Peyer's patch (tissue), 4 donors: ENCODE results near the gene LCE3B. TPM values are rescaled to one million over a fixed set of nuclear protein-coding genes. Genes with fewer than 3 reads are reported as not detected.

Experiments
- DNase-seq, 3 donors: peaks; one replicate each; pipeline ENCODE4 v3.0.0-alpha.2; 2017 to 2019
- H3K27ac ChIP-seq, 4 donors: fragments of 200-600 bp; sonication (generic); one replicate each; pipeline ENCODE4 v1.5.1; 2016 to 2019
- H3K27me3 ChIP-seq, 2 donors: fragments of 200-600 bp; sonication (generic); one replicate each; pipeline ENCODE4 v1.5.1; 2019
- H3K36me3 ChIP-seq, 3 donors: fragments of 200-600 bp; sonication (generic); one replicate each; pipeline ENCODE4 v1.5.1; 2016 to 2019
- H3K4me1 ChIP-seq, 4 donors: fragments of 200-600 bp; sonication (generic); one replicate each; pipeline ENCODE4 v1.5.1; 2016 to 2019
- H3K4me3 ChIP-seq, 4 donors: fragments of 200-600 bp; sonication (generic); 1 replicate in 3 of 4; 2 replicates in 1 of 4; pipeline ENCODE4 v1.5.1; 2016 to 2019; ENCODE audit warnings: mild to moderate bottlenecking in 1 of 4
- H3K9me3 ChIP-seq, 4 donors: fragments of 200-600 bp; sonication (generic); one replicate each; pipeline ENCODE4 v1.5.1; 2016 to 2019; ENCODE audit warnings: mild to moderate bottlenecking in 1 of 4
- CTCF ChIP-seq, 6 experiments: fragments of 450-650 bp in 4 of 6; fragments of 200-600 bp in 2 of 6; sonication (generic) in 1 of 6; IDR thresholded peaks; one replicate each; pipeline ENCODE4 v1.5.1; 2017 to 2019; ENCODE audit warnings: antibody characterized with exemption in 6 of 6, mild to moderate bottlenecking in 3 of 6, moderate library complexity in 1 of 6
- POLR2A ChIP-seq, 2 donors: fragments of 450-650 bp; IDR thresholded peaks; one replicate each; pipeline ENCODE4 v1.5.1; 2017; ENCODE audit warnings: antibody characterized with exemption in 2 of 2, mild to moderate bottlenecking in 2 of 2, moderate library complexity in 2 of 2
- total RNA-seq, 4 donors: library from RNA; depleted of rRNA; stranded (reverse); fragments of >200 nt; gene quantifications; one replicate each; pipeline ENCODE4 v1.1.0, GENCODE V29; 2016

LCE3B gene
- total RNA-seq, 4 donors from 2014 or later = not detected

GRCh38 chr1:152643945-152644344 is 30.3 kb downstream of the LCE3B start:
- H3K27ac ChIP-seq = no peak overlapping the region
- no peaks in the 10 kb centered on the region for H3K9me3 ChIP-seq
- DNase-seq = no peak
- no peaks in the 10 kb centered on the region for H3K36me3 ChIP-seq
- no peaks in the 10 kb centered on the region for H3K4me1 ChIP-seq
- no peak overlapping the region for H3K4me3 ChIP-seq
- no peaks in the 10 kb centered on the region for H3K27me3 ChIP-seq
- TF ChIP-seq POLR2A (IDR thresholded peaks at IDR 0.05) = no peak
- TF ChIP-seq CTCF (IDR thresholded peaks at IDR 0.05) = no peak

GRCh38 chr1:152645146-152645545 is 31.5 kb downstream of the LCE3B start:
- no peak for DNase-seq
- no peaks in the 10 kb centered on the region for H3K9me3 ChIP-seq
- no peaks in the 10 kb centered on the region for H3K27me3 ChIP-seq
- no peaks in the 10 kb centered on the region for H3K36me3 ChIP-seq
- no peak overlapping the region for H3K27ac ChIP-seq
- no peak overlapping the region for H3K4me3 ChIP-seq
- no peak for TF ChIP-seq CTCF (IDR thresholded peaks at IDR 0.05)
- no peak for TF ChIP-seq POLR2A (IDR thresholded peaks at IDR 0.05)
- no peaks in the 10 kb centered on the region for H3K4me1 ChIP-seq

DNA sequence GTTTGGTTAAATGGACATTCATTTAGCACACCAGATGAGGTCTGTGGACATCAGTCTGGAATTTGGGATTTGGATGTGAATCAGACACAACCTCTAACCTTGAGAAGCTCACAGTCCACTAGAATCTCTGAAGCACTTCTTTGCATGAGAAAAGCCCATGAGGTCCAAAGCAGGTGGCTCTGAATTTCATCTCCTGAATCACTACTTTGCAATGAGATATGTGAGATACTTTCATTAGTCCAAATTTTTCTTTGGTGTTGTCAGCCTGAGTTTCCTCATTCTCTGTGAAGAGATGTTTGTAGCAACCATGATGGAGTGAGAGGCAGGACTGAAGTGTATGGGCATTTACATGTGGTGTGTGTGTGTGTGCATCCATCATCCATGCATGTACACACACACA is 33.0 kb downstream of the LCE3B start:
- Histone ChIP-seq H3K27me3 (no peaks in the 10 kb centered on the region), H3K4me1 (no peaks in the 10 kb centered on the region), H3K36me3 (no peaks in the 10 kb centered on the region), H3K4me3 (no peak overlapping the region), H3K27ac (no peak overlapping the region), H3K9me3 (no peaks in the 10 kb centered on the region)
- DNase-seq = no peak
- TF ChIP-seq POLR2A (IDR thresholded peaks at IDR 0.05) (no peak), CTCF (IDR thresholded peaks at IDR 0.05) (no peak)

GRCh38 chr1:152654110-152654509 is 40.5 kb downstream of the LCE3B start:
- no peaks in the 10 kb centered on the region for H3K4me1 ChIP-seq
- no peak for TF ChIP-seq POLR2A (IDR thresholded peaks at IDR 0.05)
- peak; percentile 12 to 44 (median 32) for TF ChIP-seq CTCF (IDR thresholded peaks at IDR 0.05)

DNA sequence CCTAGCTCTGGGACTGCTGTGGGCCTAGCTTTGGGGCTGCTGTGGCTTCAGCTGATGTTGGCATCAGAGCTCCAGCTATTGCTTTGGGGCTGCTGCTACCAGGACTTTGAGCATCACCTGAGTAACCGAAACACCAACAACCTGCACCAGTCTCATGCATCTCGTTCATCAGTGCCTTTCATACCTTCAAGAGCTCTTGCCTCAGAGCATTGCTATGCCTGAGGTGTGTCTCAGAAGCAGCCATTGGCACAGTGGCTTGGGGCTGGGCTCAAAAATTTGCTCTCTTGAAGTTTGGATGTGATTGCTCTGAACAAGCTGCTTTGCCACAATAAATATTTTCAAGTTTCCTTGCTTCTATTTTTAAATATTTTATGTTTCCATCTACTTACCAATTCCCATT is 42.8 kb downstream of the LCE3B start:
- H3K4me1 ChIP-seq = no peaks in the 10 kb centered on the region
- no peak overlapping the region for H3K27ac ChIP-seq
- no peaks in the 10 kb centered on the region for H3K9me3 ChIP-seq
- DNase-seq = no peak
- H3K27me3 ChIP-seq = no peaks in the 10 kb centered on the region
- no peaks in the 10 kb centered on the region for H3K36me3 ChIP-seq
- no peak overlapping the region for H3K4me3 ChIP-seq
- TF ChIP-seq CTCF (IDR thresholded peaks at IDR 0.05) (no peak), POLR2A (IDR thresholded peaks at IDR 0.05) (no peak)

More at GRCh38 chr1:152654110-152654509, 40.5 kb downstream of the LCE3B start:
- H3K36me3 ChIP-seq = no peaks in the 10 kb centered on the region
- no peaks in the 10 kb centered on the region for H3K9me3 ChIP-seq
- peak in 1 of 3 donors; percentile 74 for DNase-seq
- no peaks in the 10 kb centered on the region for H3K27me3 ChIP-seq
- no peak overlapping the region for H3K4me3 ChIP-seq
- H3K27ac ChIP-seq = no peak overlapping the region

GRCh38 chr1:152657677-152658076 is 44.1 kb downstream of the LCE3B start:
- no peak overlapping the region for H3K27ac ChIP-seq
- no peaks in the 10 kb centered on the region for H3K27me3 ChIP-seq
- H3K4me1 ChIP-seq = no peaks in the 10 kb centered on the region
- no peaks in the 10 kb centered on the region for H3K36me3 ChIP-seq
- TF ChIP-seq POLR2A (IDR thresholded peaks at IDR 0.05) = no peak
- TF ChIP-seq CTCF (IDR thresholded peaks at IDR 0.05) = no peak
- H3K4me3 ChIP-seq = no peak overlapping the region
- no peaks in the 10 kb centered on the region for H3K9me3 ChIP-seq
- no peak for DNase-seq
